H1 (cell line): Measurements from ENCODE around the gene ZNF212. TPM values are rescaled to one million over a fixed set of nuclear protein-coding genes. Genes with fewer than 3 reads are reported as not detected.

Experiments used
- CTCF ChIA-PET: fragments of 300-600 bp; sonication (Branson Sonifier 250); formaldehyde crosslinking; loops from one replicate; lab custom pipeline; 2021; ENCODE audit not compliant: partially characterized antibody; lab: Charles Lee
- POLR2A ChIA-PET: fragments of 300-600 bp; sonication (Branson Sonifier 250); formaldehyde crosslinking; loops from one replicate; lab custom pipeline; 2021; ENCODE audit warnings: inconsistent platforms; ENCODE audit not compliant: partially characterized antibody; lab: Charles Lee
- DNase-seq, 2 experiments: peaks; one replicate each; pipeline versions ENCODE4 v3.0.0 to v3.0.0-alpha.2; 2010 to 2022; ENCODE audit warnings: low spot score in 2 of 2, low read depth in 1 of 2, mixed read lengths in 1 of 2
- FAIRE-seq: peaks from 2 replicates; lab custom pipeline; 2011; peaks lifted over from hg19 to GRCh38; lab: Jason Lieb, UNC
- H2AFZ ChIP-seq: 2 replicates; pipeline ENCODE4 v1.8.1; 2012; ENCODE audit warnings: low read length, inconsistent platforms
- H2AK5ac ChIP-seq: 2 replicates; pipeline ENCODE4 v1.6.1; 2013; ENCODE audit warnings: low read depth, low read length
- H2BK120ac ChIP-seq: replicated peaks from 2 replicates; pipeline ENCODE3; 2013; ENCODE audit warnings: low read depth, low read length, inconsistent platforms
- H2BK12ac ChIP-seq: 2 replicates; pipeline ENCODE4 v1.6.1; 2013; ENCODE audit warnings: low read depth, low read length
- H2BK15ac ChIP-seq: 2 replicates; pipeline ENCODE4 v1.6.1; 2013; ENCODE audit warnings: low read length
- H2BK20ac ChIP-seq: 2 replicates; pipeline ENCODE4 v1.6.1; 2013; ENCODE audit warnings: low read length
- H2BK5ac ChIP-seq: 2 replicates; pipeline ENCODE4 v1.6.1; 2013; ENCODE audit warnings: low read depth, low read length
- H3K14ac ChIP-seq: 2 replicates; pipeline ENCODE4 v1.6.1; 2013; ENCODE audit warnings: inconsistent platforms; ENCODE audit not compliant: insufficient read length
- H3K18ac ChIP-seq: 2 replicates; pipeline ENCODE4 v1.6.1; 2013; ENCODE audit warnings: low read length; ENCODE audit errors: extremely low read depth
- H3K23ac ChIP-seq: 2 replicates; pipeline ENCODE4 v1.6.1; 2013; ENCODE audit warnings: inconsistent platforms; ENCODE audit not compliant: insufficient read length
- H3K23me2 ChIP-seq: 2 replicates; pipeline ENCODE4 v1.6.1; 2013; ENCODE audit warnings: low read depth, low read length
- H3K27ac ChIP-seq: 2 replicates; pipeline ENCODE4 v1.6.1; 2011; ENCODE audit warnings: low read depth, low read length, inconsistent platforms
- H3K27me3 ChIP-seq, 4 experiments: replicated peaks in 1 of 4; 1 replicate in 1 of 4; 2 replicates in 3 of 4; pipeline versions ENCODE4 v1.6.1 to v1.8.1; 2011 to 2013; ENCODE audit warnings: low read length in 3 of 4, mild to moderate bottlenecking in 3 of 4, inconsistent platforms in 2 of 4, mixed read lengths in 2 of 4, moderate library complexity in 1 of 4; ENCODE audit not compliant: control insufficient read depth in 3 of 4, insufficient read depth in 3 of 4; ENCODE audit errors: extremely low read depth in 1 of 4
- H3K36me3 ChIP-seq, 4 experiments: 2 replicates each; pipeline versions ENCODE4 v1.6.1 to v1.8.1; 2011 to 2013; ENCODE audit warnings: mild to moderate bottlenecking in 4 of 4, low read length in 3 of 4, moderate library complexity in 2 of 4, control low read depth in 1 of 4, inconsistent platforms in 1 of 4; ENCODE audit not compliant: insufficient read depth in 4 of 4, control insufficient read depth in 2 of 4
- H3K4ac ChIP-seq: replicated peaks from 2 replicates; pipeline ENCODE3; 2013; ENCODE audit warnings: low read length, low read depth, mixed read lengths, inconsistent platforms; ENCODE audit not compliant: insufficient read length
- H3K4me1 ChIP-seq, 4 experiments: replicated peaks in 1 of 4; 1 replicate in 1 of 4; 2 replicates in 3 of 4; pipeline versions ENCODE4 v1.6.1 to v1.8.1; 2011 to 2013; ENCODE audit warnings: low read length in 3 of 4, inconsistent platforms in 2 of 4, mixed read lengths in 1 of 4; ENCODE audit not compliant: insufficient read depth in 4 of 4, control insufficient read depth in 3 of 4
- H3K4me2 ChIP-seq, 2 experiments: 2 replicates each; pipeline versions ENCODE4 v1.6.1 to v1.8.1; 2011 to 2013; ENCODE audit warnings: low read depth in 2 of 2, low read length in 2 of 2, control low read depth in 1 of 2, inconsistent platforms in 1 of 2, mild to moderate bottlenecking in 1 of 2; ENCODE audit not compliant: insufficient read depth in 1 of 2
- H3K4me3 ChIP-seq, 4 experiments: fragments of 200-600, 300-600 bp in 1 of 4; sonication (generic), shearing (Covaris generic), sonication (Bioruptor Twin) in 1 of 4; 2 replicates each; pipeline versions ENCODE4 v1.5.1 to v1.8.1; 2011 to 2016; ENCODE audit warnings: low read length in 4 of 4, low read depth in 3 of 4, control low read depth in 2 of 4, inconsistent platforms in 2 of 4, mild to moderate bottlenecking in 2 of 4, mixed read lengths in 1 of 4, moderate library complexity in 1 of 4; ENCODE audit not compliant: insufficient read depth in 2 of 4; ENCODE audit errors: extremely low read depth in 1 of 4
- H3K56ac ChIP-seq: replicated peaks from 2 replicates; pipeline ENCODE3; 2013; ENCODE audit warnings: low read depth, mild to moderate bottlenecking, mixed read lengths, low read length, inconsistent platforms; ENCODE audit not compliant: insufficient read length
- H3K79me1 ChIP-seq: 2 replicates; pipeline ENCODE4 v1.6.1; 2013; ENCODE audit warnings: low read depth, low read length, control low read depth
- H3K79me2 ChIP-seq, 2 experiments: 2 replicates each; pipeline versions ENCODE4 v1.6.1 to v1.8.1; 2012 to 2013; ENCODE audit warnings: low read length in 2 of 2, mild to moderate bottlenecking in 2 of 2, inconsistent platforms in 1 of 2; ENCODE audit not compliant: insufficient read depth in 2 of 2, control insufficient read depth in 1 of 2
- H3K9ac ChIP-seq, 4 experiments: replicated peaks in 1 of 4; 1 replicate in 1 of 4; 2 replicates in 3 of 4; pipeline versions ENCODE4 v1.6.1 to v1.8.1; 2011 to 2013; ENCODE audit warnings: low read depth in 3 of 4, low read length in 3 of 4, control low read depth in 2 of 4, mild to moderate bottlenecking in 2 of 4, moderate library complexity in 2 of 4, inconsistent platforms in 1 of 4; ENCODE audit errors: extremely low read depth in 1 of 4
- H3K9me3 ChIP-seq, 2 experiments: 2 replicates each; pipeline versions ENCODE4 v1.6.1 to v1.8.1; 2012 to 2013; ENCODE audit warnings: mild to moderate bottlenecking in 2 of 2, moderate library complexity in 2 of 2, control low read depth in 1 of 2, inconsistent platforms in 1 of 2, low read depth in 1 of 2, low read length in 1 of 2, mixed read lengths in 1 of 2; ENCODE audit not compliant: insufficient read depth in 2 of 2
- H4K20me1 ChIP-seq, 2 experiments: replicated peaks in 1 of 2; 2 replicates each; pipeline versions ENCODE3 to v1.8.1; 2011 to 2013; ENCODE audit warnings: inconsistent platforms in 2 of 2, low read length in 2 of 2, mild to moderate bottlenecking in 1 of 2; ENCODE audit not compliant: insufficient read depth in 2 of 2, control insufficient read depth in 1 of 2
- H4K5ac ChIP-seq: 2 replicates; pipeline ENCODE4 v1.6.1; 2013; ENCODE audit warnings: low read length, low read depth, mixed read lengths, inconsistent platforms; ENCODE audit not compliant: insufficient read length
- H4K8ac ChIP-seq: 2 replicates; pipeline ENCODE4 v1.8.0; 2013; ENCODE audit warnings: mild to moderate bottlenecking, moderate library complexity, low read length, inconsistent platforms; ENCODE audit not compliant: insufficient read depth; ENCODE audit errors: extremely low read depth
- H4K91ac ChIP-seq: replicated peaks from 2 replicates; pipeline ENCODE3; 2013; ENCODE audit warnings: low read length, mixed read lengths, inconsistent platforms; ENCODE audit not compliant: insufficient read length
- CEBPB ChIP-seq: IDR thresholded peaks from 2 replicates; pipeline ENCODE4 v1.6.1; 2012; ENCODE audit warnings: low read depth, low read length
- GTF2F1 ChIP-seq: IDR thresholded peaks from 2 replicates; pipeline ENCODE4 v1.6.1; 2012; ENCODE audit warnings: low read depth, low read length, improper control_type of control experiment, borderline replicate concordance
- KDM5A ChIP-seq: fragments of 200-600 bp; IDR thresholded peaks from 2 replicates; pipeline ENCODE4 v1.7.1; 2012; ENCODE audit warnings: mild to moderate bottlenecking, low read length, inconsistent platforms, mixed read lengths
- NANOG ChIP-seq: IDR thresholded peaks from 2 replicates; pipeline ENCODE4 v1.6.1; 2011; ENCODE audit warnings: low read length, low read depth, mild to moderate bottlenecking, inconsistent platforms; ENCODE audit not compliant: insufficient read depth, poor library complexity, severe bottlenecking
- POU5F1 ChIP-seq: IDR thresholded peaks from 2 replicates; pipeline ENCODE4 v1.6.1; 2011; ENCODE audit warnings: low read depth, mild to moderate bottlenecking, low read length, moderate library complexity
- RBBP5 ChIP-seq: IDR thresholded peaks from 2 replicates; pipeline ENCODE4 v1.7.1; 2012; ENCODE audit warnings: low read depth, mild to moderate bottlenecking, inconsistent platforms, low read length, moderate library complexity, borderline replicate concordance
- RNF2 ChIP-seq: fragments of 200-900, 300-1000 bp; sonication (generic); IDR thresholded peaks from 2 replicates; pipeline ENCODE4 v1.7.1; 2016; ENCODE audit warnings: borderline replicate concordance, low read depth, mild to moderate bottlenecking, antibody characterized with exemption, low read length; ENCODE audit not compliant: poor library complexity, severe bottlenecking; ENCODE audit errors: missing control alignments
- RXRA ChIP-seq: IDR thresholded peaks from 2 replicates; pipeline ENCODE4 v1.6.1; 2011; ENCODE audit warnings: low read depth, mild to moderate bottlenecking, low read length, moderate library complexity; ENCODE audit not compliant: insufficient read depth
- SAP30 ChIP-seq: fragments of 300-600 bp; sonication (generic); IDR thresholded peaks from 2 replicates; pipeline ENCODE4 v1.7.1; 2012; ENCODE audit warnings: low read length, moderate library complexity, mild to moderate bottlenecking, inconsistent platforms; ENCODE audit not compliant: insufficient read depth, insufficient replicate concordance
- SIX5 ChIP-seq: IDR thresholded peaks from 2 replicates; pipeline ENCODE4 v1.6.1; 2011; ENCODE audit warnings: mild to moderate bottlenecking, low read depth, low read length
- SP4 ChIP-seq: IDR thresholded peaks from 2 replicates; pipeline ENCODE4 v1.6.1; 2012; ENCODE audit warnings: low read length, inconsistent platforms
- TAF7 ChIP-seq: optimal IDR thresholded peaks from 2 replicates; pipeline ENCODE3; 2011; ENCODE audit warnings: low read depth, mild to moderate bottlenecking, inconsistent platforms, low read length, moderate library complexity, borderline replicate concordance
- WGBS, 2 experiments: shearing (Covaris generic) in 1 of 2; methylation state at CpG; one replicate each; pipeline versions ENCODE4 v1.1.6 to v1.1.7; 2013 to 2015; ENCODE audit warnings: low lambda C conversion rate in 2 of 2, mixed read lengths in 2 of 2, inconsistent platforms in 1 of 2, low coverage in 1 of 2, missing lambda C conversion rate in 1 of 2; ENCODE audit not compliant: insufficient replicate concordance in 2 of 2, insufficient coverage in 1 of 2, insufficient read length in 1 of 2; ENCODE audit errors: extremely low coverage in 1 of 2, missing lambda C conversion rate in 1 of 2; 5-methylcytosine and 5-hydroxymethylcytosine counted together
- polyA plus RNA-seq, 7 experiments: library from polyadenylated mRNA; depleted of rRNA in 3 of 7; stranded (reverse) in 5 of 7; unstranded in 2 of 7; fragments of >200 nt in 5 of 7; fragments of 200-250 nt in 2 of 7; gene quantifications; 1 replicate in 5 of 7; 2 replicates in 1 of 7; 4 replicates in 1 of 7; pipeline versions ENCODE4 v1.2.1 to v1.2.3, GENCODE V29; 2011 to 2013; ENCODE audit warnings: missing spikeins in 2 of 7, mixed read lengths in 2 of 7
- total RNA-seq: library from RNA; stranded (reverse); fragmentation: NEBNext Ultra II Directional; extraction: Animal tissue kit (Norgen Biotek cat#: 25700); gene quantifications from 2 replicates; pipeline ENCODE4 v1.2.1, GENCODE V29; 2021
- TF ChIP-seq, protein P1 (sequence below): IDR thresholded peaks from 2 replicates; pipeline ENCODE4 v1.6.1; 2011; ENCODE audit warnings: low read depth, mild to moderate bottlenecking, low read length; ENCODE audit not compliant: insufficient read depth

ZNF212 gene
- total and polyA plus RNA-seq, 2 of the 8 experiments (the other 6 are each of a cell fraction or from before 2014, with no cell fraction given) = 6.7 to 19.3 TPM

- no peaks in the 10 kb centered on the region for H4K20me1 ChIP-seq
- FAIRE-seq = no peak
- no peak overlapping the region for H3K4me2 ChIP-seq
- H3K27me3 ChIP-seq = no peaks in the 10 kb centered on the region
- no peak overlapping the region for H2BK120ac ChIP-seq
- no peak overlapping the region for H2BK15ac ChIP-seq
- no peaks in the 10 kb centered on the region for H3K23me2 ChIP-seq
- no peak overlapping the region for H3K23ac ChIP-seq
- H3K56ac ChIP-seq = no peak overlapping the region
- H3K14ac ChIP-seq = no peak overlapping the region
- 92% methylated on average over 2 of the region's 4 CpGs; no CpG with 5 or more reads in 1 of the 2 experiments for WGBS, 2 experiments
- H3K27ac ChIP-seq = no peak overlapping the region
- CTCF ChIA-PET = interaction anchor here (0.9 to 2.3 kb wide), 4 partner anchors 14 to 110 kb away, joined by 3 to 7 read pairs (median 5); partner anchors contain the start of gene ZNF783
- no peaks in the 10 kb centered on the region for H3K79me2 ChIP-seq
- no peak overlapping the region for H2BK20ac ChIP-seq
- H3K4me1 ChIP-seq = 0 out of 7 replicates have a peak, but pooled peaks cover 0 to 3% (median 0%) of the 10 kb centered on the region in 4 experiments
- H4K5ac ChIP-seq = no peak overlapping the region
- no peak overlapping the region for H2BK12ac ChIP-seq
- H2BK5ac ChIP-seq = no peak overlapping the region
- POLR2A ChIA-PET = no interaction called here
- H3K9me3 ChIP-seq = peaks cover 0 to 6% of the 10 kb centered on the region in 2 experiments; a peak in 1 of 4 replicates
- no peak for DNase-seq
- H4K8ac ChIP-seq = no peak overlapping the region
- H3K9ac ChIP-seq = no peak overlapping the region
- H4K91ac ChIP-seq = no peak overlapping the region
- no peak overlapping the region for H2AFZ ChIP-seq
- no peaks in the 10 kb centered on the region for H3K79me1 ChIP-seq
- H2AK5ac ChIP-seq = no peak overlapping the region
- H3K36me3 ChIP-seq = no peaks in the 10 kb centered on the region
- H3K4ac ChIP-seq = no peak overlapping the region
- no peak overlapping the region for H3K18ac ChIP-seq
- H3K4me3 ChIP-seq = no peak overlapping the region
- TF ChIP-seq POU5F1 (no peak), NANOG (no peak), SIX5 (no peak), CEBPB (no peak), SP4 (no peak), RNF2 (no peak), RXRA (no peak), GTF2F1 (no peak), TAF7 (no peak), RBBP5 (no peak), KDM5A (no peak), SAP30 (no peak)
- TF ChIP-seq, protein P1, sequence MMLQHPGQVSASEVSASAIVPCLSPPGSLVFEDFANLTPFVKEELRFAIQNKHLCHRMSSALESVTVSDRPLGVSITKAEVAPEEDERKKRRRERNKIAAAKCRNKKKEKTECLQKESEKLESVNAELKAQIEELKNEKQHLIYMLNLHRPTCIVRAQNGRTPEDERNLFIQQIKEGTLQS = no peak
Observed at GRCh38 chr7:149296368-149296767, 56.9 kb downstream of the ZNF212 start.
